Measurements from ENCODE around the gene EFCAB14.

Gene EFCAB14

GRCh38 chr1:46718727-46719622 is at the start of gene EFCAB14:
EFCAB14 (minus strand) TSS chr1:46719114; CDS start chr1:46718087, 1,027 bp downstream.
- 0 out of 2 replicates have a peak, but pooled peaks have one; percentile 36 for TF ChIP-seq USF1 (IDR thresholded peaks at IDR 0.05)
- no peak; the same call in 1 of the 2 replicates for TF ChIP-seq EP300 (IDR thresholded peaks at IDR 0.05; ENCODE audit: borderline replicate concordance)
- no peak for TF ChIP-seq FOXM1 (IDR thresholded peaks at IDR 0.05; ENCODE audit: borderline replicate concordance, low read depth)
- TF ChIP-seq CREB1 (IDR thresholded peaks at IDR 0.05; ENCODE audit: low read depth), result peak; percentile 93
- no peak for TF ChIP-seq CEBPB (IDR thresholded peaks at IDR 0.05)
- peak; percentile 53 for TF ChIP-seq MAX (IDR thresholded peaks at IDR 0.05)
- peak; percentile 84 for TF ChIP-seq TAF1 (IDR thresholded peaks at IDR 0.05; ENCODE audit: low read depth)
- no peak for TF ChIP-seq REST (IDR thresholded peaks at IDR 0.05; ENCODE audit: low read depth)
- TF ChIP-seq EGR1 (IDR thresholded peaks at IDR 0.05), result no peak
- peak; percentile 52 for TF ChIP-seq TCF12 (IDR thresholded peaks at IDR 0.05; ENCODE audit: low read depth)
- TF ChIP-seq TEAD4 (IDR thresholded peaks at IDR 0.05), result no peak
- TF ChIP-seq ZBTB7A (IDR thresholded peaks at IDR 0.05; ENCODE audit: low read depth), result 0 out of 2 replicates have a peak, but pooled peaks have one; percentile 22
- peak; percentile 82 for TF ChIP-seq NFIC (IDR thresholded peaks at IDR 0.05)
- no peak for TF ChIP-seq RAD21 (IDR thresholded peaks at IDR 0.05; ENCODE audit: low read depth)
- TF ChIP-seq YY1 (IDR thresholded peaks at IDR 0.05; ENCODE audit: low read depth), result peak; percentile 57

- no peak for TF ChIP-seq CREB1 (IDR thresholded peaks at IDR 0.05; ENCODE audit: low read depth)
- TF ChIP-seq YY1 (IDR thresholded peaks at IDR 0.05; ENCODE audit: low read depth), result no peak
- no peak for TF ChIP-seq EGR1 (IDR thresholded peaks at IDR 0.05)
- TF ChIP-seq TEAD4 (IDR thresholded peaks at IDR 0.05), result no peak
- no peak for TF ChIP-seq TAF1 (IDR thresholded peaks at IDR 0.05; ENCODE audit: low read depth)
- TF ChIP-seq REST (IDR thresholded peaks at IDR 0.05; ENCODE audit: low read depth), result no peak
- no peak for TF ChIP-seq USF1 (IDR thresholded peaks at IDR 0.05)
- TF ChIP-seq RAD21 (IDR thresholded peaks at IDR 0.05; ENCODE audit: low read depth), result no peak
- no peak for TF ChIP-seq TCF12 (IDR thresholded peaks at IDR 0.05; ENCODE audit: low read depth)
- TF ChIP-seq NFIC (IDR thresholded peaks at IDR 0.05), result no peak
Observed at GRCh38 chr1:46768445-46768844, 49.5 kb upstream of the EFCAB14 start.

- TF ChIP-seq CREB1 (IDR thresholded peaks at IDR 0.05; ENCODE audit: low read depth) (no peak), TEAD4 (IDR thresholded peaks at IDR 0.05) (0 out of 2 replicates have a peak, but pooled peaks have one; percentile 10)
Observed at GRCh38 chr1:46767649-46768282, 48.9 kb upstream of the EFCAB14 start.

- TF ChIP-seq FOXM1 (IDR thresholded peaks at IDR 0.05; ENCODE audit: borderline replicate concordance, low read depth) (no peak), TCF12 (IDR thresholded peaks at IDR 0.05; ENCODE audit: low read depth) (no peak), YY1 (IDR thresholded peaks at IDR 0.05; ENCODE audit: low read depth) (no peak), CREB1 (IDR thresholded peaks at IDR 0.05; ENCODE audit: low read depth) (no peak), EP300 (IDR thresholded peaks at IDR 0.05; ENCODE audit: borderline replicate concordance) (no peak), MAX (IDR thresholded peaks at IDR 0.05) (no peak), TAF1 (IDR thresholded peaks at IDR 0.05; ENCODE audit: low read depth) (no peak), REST (IDR thresholded peaks at IDR 0.05; ENCODE audit: low read depth) (no peak), NFIC (IDR thresholded peaks at IDR 0.05) (no peak), CEBPB (IDR thresholded peaks at IDR 0.05) (no peak), RAD21 (IDR thresholded peaks at IDR 0.05; ENCODE audit: low read depth) (no peak), TEAD4 (IDR thresholded peaks at IDR 0.05) (no peak), EGR1 (IDR thresholded peaks at IDR 0.05) (no peak), USF1 (IDR thresholded peaks at IDR 0.05) (no peak), ZBTB7A (IDR thresholded peaks at IDR 0.05; ENCODE audit: low read depth) (no peak)
Observed at GRCh38 chr1:46764402-46764801, 45.5 kb upstream of the EFCAB14 start.

All from Ishikawa (cell line).